ENCODE data around the gene ABR.

Gene ABR

DNA sequence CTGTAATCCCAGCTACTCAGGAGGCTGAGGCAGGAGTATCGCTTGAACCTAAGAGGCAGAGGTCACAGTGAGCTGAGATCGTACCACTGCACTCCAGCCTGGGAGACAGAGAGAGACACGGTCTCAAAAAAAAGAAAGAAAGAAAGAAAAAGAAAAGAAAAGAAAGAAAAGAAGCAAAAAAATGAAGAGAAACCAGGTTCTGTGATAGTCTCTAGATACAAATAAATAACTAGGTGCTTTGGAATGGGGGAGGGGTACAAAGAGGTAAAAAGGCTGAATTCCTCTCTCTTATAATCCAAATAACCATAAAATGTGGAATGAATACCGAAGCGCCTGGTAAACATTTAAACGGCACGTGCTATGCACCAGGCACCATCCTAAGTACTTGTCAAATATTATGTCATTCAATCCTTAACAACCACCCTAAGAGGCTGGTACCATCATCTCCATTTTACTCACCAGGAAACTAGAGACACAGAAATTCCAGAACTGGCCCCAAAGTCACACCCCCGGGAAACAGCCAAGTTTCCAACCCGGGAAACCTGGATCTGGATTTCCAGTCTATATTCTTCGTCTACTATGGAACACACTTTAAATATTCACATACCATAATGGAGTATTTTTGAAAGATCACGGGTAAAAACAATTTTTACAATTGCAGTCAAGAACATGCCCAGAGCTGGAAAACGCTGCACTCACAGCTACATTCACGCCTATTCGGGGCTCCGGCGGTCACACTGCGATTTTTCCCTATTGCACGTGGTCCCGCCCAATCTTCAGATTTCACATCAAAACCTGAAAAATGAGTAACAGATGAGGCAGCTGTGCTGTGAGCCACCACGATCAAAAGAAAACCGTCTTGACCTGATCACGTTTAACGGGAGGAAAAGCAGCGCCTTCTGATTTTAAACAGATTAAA lies 210.7 kb downstream of the ABR start:
- Mint-ChIP-seq H3K27me3 (peaks cover 5% of the 10 kb centered on the region), H3K9me3 (no peaks in the 10 kb centered on the region), H3K4me3 (no peak overlapping the region), H3K36me3 (no peaks in the 10 kb centered on the region), H3K27ac (no peak overlapping the region), H3K4me1 (no peaks in the 10 kb centered on the region)
- DNase-seq (ENCODE audit: low spot score in 2 of 2) (no peak), ATAC-seq (ENCODE audit: low read depth) (no peak)

- Mint-ChIP-seq H3K4me1 (no peaks in the 10 kb centered on the region), H3K9me3 (no peaks in the 10 kb centered on the region), H3K4me3 (no peak overlapping the region), H3K27me3 (peaks cover 1% of the 10 kb centered on the region), H3K27ac (no peak overlapping the region), H3K36me3 (no peaks in the 10 kb centered on the region)
- no peak for DNase-seq (ENCODE audit: low spot score in 2 of 2)
- ATAC-seq (ENCODE audit: low read depth), result no peak
Observed at GRCh38 chr17:967122-967521, 212.7 kb downstream of the ABR start.

- Mint-ChIP-seq H3K9me3 (no peaks in the 10 kb centered on the region), H3K4me3 (no peak overlapping the region), H3K27me3 (peaks cover 1% of the 10 kb centered on the region), H3K36me3 (no peaks in the 10 kb centered on the region), H3K4me1 (no peaks in the 10 kb centered on the region), H3K27ac (no peak overlapping the region)
- no peak for DNase-seq (ENCODE audit: low spot score in 2 of 2)
- ATAC-seq (ENCODE audit: low read depth), result no peak
Observed at GRCh38 chr17:965311-965989, 214.3 kb downstream of the ABR start.

GRCh38 chr17:964876-965275 lies 214.9 kb downstream of the ABR start:
- peaks cover 1% of the 10 kb centered on the region for H3K27me3 Mint-ChIP-seq

GRCh38 chr17:962670-963069 lies 217.1 kb downstream of the ABR start:
- no peak overlapping the region for H3K27ac Mint-ChIP-seq

More at GRCh38 chr17:964876-965275, 214.9 kb downstream of the ABR start:
- DNase-seq (ENCODE audit: low spot score in 2 of 2) (no peak), ATAC-seq (ENCODE audit: low read depth) (no peak)
- no peaks in the 10 kb centered on the region for H3K36me3 Mint-ChIP-seq
- no peak overlapping the region for H3K27ac Mint-ChIP-seq
- H3K4me3 Mint-ChIP-seq, result no peak overlapping the region
- no peaks in the 10 kb centered on the region for H3K4me1 Mint-ChIP-seq
- no peaks in the 10 kb centered on the region for H3K9me3 Mint-ChIP-seq

GRCh38 chr17:962166-962565 lies 217.6 kb downstream of the ABR start:
- H3K27ac Mint-ChIP-seq, result no peak overlapping the region
- ATAC-seq (ENCODE audit: low read depth) (no peak), DNase-seq (ENCODE audit: low spot score in 2 of 2) (no peak)
- no peaks in the 10 kb centered on the region for H3K9me3 Mint-ChIP-seq
- H3K4me3 Mint-ChIP-seq, result no peak overlapping the region
- no peaks in the 10 kb centered on the region for H3K36me3 Mint-ChIP-seq
- H3K4me1 Mint-ChIP-seq, result no peaks in the 10 kb centered on the region
- H3K27me3 Mint-ChIP-seq, result peaks cover 8% of the 10 kb centered on the region

More at GRCh38 chr17:962670-963069, 217.1 kb downstream of the ABR start:
- H3K4me1 Mint-ChIP-seq, result no peaks in the 10 kb centered on the region
- no peaks in the 10 kb centered on the region for H3K36me3 Mint-ChIP-seq
- DNase-seq (ENCODE audit: low spot score in 2 of 2), result no peak
- ATAC-seq (ENCODE audit: low read depth), result no peak
- H3K27me3 Mint-ChIP-seq, result peaks cover 7% of the 10 kb centered on the region
- no peaks in the 10 kb centered on the region for H3K9me3 Mint-ChIP-seq
- H3K4me3 Mint-ChIP-seq, result no peak overlapping the region

DNA sequence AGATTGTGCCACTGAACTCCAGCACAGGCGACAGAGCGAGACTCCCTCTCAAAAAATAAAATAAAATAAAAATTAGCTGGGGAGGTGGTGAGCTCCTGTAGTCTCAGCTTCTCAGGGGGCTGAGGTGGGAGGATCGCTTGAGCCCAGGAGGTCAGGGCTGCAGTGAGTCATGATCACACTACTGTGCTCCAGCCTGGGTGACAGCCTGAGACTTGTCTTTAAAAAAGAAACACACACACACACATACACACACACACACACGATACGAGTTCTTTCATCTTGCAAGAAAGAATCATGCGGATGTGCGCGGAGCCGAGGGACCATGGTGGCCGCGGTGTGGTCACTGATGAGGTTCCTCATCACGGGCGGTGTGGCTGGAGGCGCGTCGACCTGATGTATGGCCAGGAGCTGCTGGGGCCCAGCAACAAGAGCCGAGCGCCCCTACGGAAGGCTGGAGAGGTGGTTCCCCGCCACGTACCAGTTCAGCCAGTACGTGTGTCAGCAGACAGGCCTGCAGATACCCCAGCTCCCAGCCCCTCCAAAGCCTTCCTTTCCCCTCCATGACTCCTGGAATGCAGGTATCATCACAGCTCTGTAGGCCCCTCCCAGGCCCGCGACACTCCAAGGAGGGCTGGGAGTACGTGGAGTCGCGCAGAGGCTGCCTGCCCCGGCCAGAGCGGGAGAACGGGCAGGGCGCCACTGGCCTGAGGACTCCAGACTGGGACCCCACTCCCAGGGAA lies 220.9 kb downstream of the ABR start:
- H3K9me3 Mint-ChIP-seq, result no peaks in the 10 kb centered on the region
- H3K36me3 Mint-ChIP-seq, result no peaks in the 10 kb centered on the region
- peaks cover 8% of the 10 kb centered on the region for H3K27me3 Mint-ChIP-seq
- no peak overlapping the region for H3K27ac Mint-ChIP-seq
- H3K4me1 Mint-ChIP-seq, result no peaks in the 10 kb centered on the region
- no peak for DNase-seq (ENCODE audit: low spot score in 2 of 2)
- H3K4me3 Mint-ChIP-seq, result no peak overlapping the region
- no peak for ATAC-seq (ENCODE audit: low read depth)

GRCh38 chr17:957856-958421 lies 221.8 kb downstream of the ABR start:
- Mint-ChIP-seq H3K4me3 (no peak overlapping the region), H3K4me1 (no peaks in the 10 kb centered on the region), H3K36me3 (no peaks in the 10 kb centered on the region), H3K27ac (no peak overlapping the region), H3K9me3 (no peaks in the 10 kb centered on the region), H3K27me3 (peaks cover 10% of the 10 kb centered on the region)
- DNase-seq (ENCODE audit: low spot score in 2 of 2), result no peak
- no peak for ATAC-seq (ENCODE audit: low read depth)

DNA sequence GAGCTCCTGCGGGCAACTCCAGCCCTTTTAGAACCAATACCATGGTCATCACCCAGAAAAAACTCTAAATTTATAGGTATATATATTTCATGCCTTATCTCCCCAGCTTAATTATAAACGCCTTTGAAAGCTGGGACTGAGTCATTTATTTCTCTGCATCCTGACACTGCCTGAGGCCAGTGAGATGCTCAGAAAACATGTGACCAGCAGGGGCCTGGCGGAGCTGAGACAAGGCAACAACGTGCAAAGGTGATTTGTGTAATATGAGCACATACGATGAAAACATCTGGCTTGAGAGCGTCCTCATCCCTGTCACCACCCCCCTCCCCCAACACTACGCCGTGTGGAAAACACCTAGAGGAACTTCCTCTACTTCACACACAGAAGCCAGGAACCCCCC lies 222.9 kb downstream of the ABR start:
- H3K27ac Mint-ChIP-seq, result no peak overlapping the region
- peaks cover 13% of the 10 kb centered on the region for H3K27me3 Mint-ChIP-seq
- no peaks in the 10 kb centered on the region for H3K36me3 Mint-ChIP-seq
- ATAC-seq (ENCODE audit: low read depth), result no peak
- DNase-seq (ENCODE audit: low spot score in 2 of 2), result no peak
- no peaks in the 10 kb centered on the region for H3K9me3 Mint-ChIP-seq
- H3K4me1 Mint-ChIP-seq, result no peaks in the 10 kb centered on the region
- H3K4me3 Mint-ChIP-seq, result no peak overlapping the region

DNA sequence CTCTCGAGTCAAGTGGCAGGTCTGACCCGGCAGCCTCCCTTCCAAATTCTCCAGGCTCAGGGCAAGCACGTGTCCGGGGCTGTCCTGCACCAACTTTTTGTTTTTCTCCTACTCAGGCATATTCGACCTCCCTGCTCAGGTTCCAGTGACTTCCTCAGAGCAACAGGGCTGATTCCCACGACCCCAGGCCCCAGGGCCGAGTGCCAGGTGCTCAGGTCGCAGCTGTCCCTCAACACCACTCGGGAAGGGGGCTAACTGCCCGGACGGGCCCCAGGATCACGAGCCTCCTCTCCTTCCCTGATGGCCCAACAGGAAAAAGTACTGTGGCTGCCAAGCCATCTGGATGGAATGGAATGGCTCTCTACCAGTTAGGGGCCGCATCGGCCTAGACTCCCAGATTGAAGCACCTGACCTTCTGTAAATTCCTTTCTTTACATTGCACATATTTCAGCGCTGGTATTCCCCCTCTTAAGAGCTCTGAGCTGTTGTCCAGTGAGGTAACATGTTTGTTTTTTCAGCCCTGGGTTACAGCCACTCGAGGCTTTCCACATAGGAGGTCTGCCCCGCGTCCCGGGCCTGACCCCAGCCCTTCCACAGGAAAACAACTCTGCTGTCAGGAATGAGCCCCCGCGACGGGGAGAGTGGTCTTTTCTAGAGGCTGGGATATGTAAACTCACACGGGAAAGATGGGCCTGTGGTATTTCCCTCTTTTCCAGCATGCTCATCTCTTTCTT lies 225.2 kb downstream of the ABR start:
- H3K27ac Mint-ChIP-seq, result no peak overlapping the region
- no peak overlapping the region for H3K4me3 Mint-ChIP-seq
- no peak for ATAC-seq (ENCODE audit: low read depth)
- DNase-seq (ENCODE audit: low spot score in 2 of 2), result no peak
- peaks cover 20% of the 10 kb centered on the region for H3K27me3 Mint-ChIP-seq
- no peaks in the 10 kb centered on the region for H3K36me3 Mint-ChIP-seq
- H3K4me1 Mint-ChIP-seq, result no peaks in the 10 kb centered on the region
- no peaks in the 10 kb centered on the region for H3K9me3 Mint-ChIP-seq

GRCh38 chr17:953767-954166 lies 226.0 kb downstream of the ABR start:
- Mint-ChIP-seq H3K36me3 (no peaks in the 10 kb centered on the region), H3K4me1 (no peaks in the 10 kb centered on the region)
- no peak for ATAC-seq (ENCODE audit: low read depth)

More at GRCh38 chr17:953767-954166, 226.0 kb downstream of the ABR start:
- Mint-ChIP-seq H3K9me3 (no peaks in the 10 kb centered on the region), H3K27ac (no peak overlapping the region), H3K4me3 (no peak overlapping the region), H3K27me3 (peaks cover 18% of the 10 kb centered on the region)
- no peak for DNase-seq (ENCODE audit: low spot score in 2 of 2)
